ENCODE measurements around the gene MAML1. TPM values are rescaled to one million over a fixed set of nuclear protein-coding genes. Genes with fewer than 3 reads are reported as not detected.
"Not testable (repeated sequence)": the region's sequence is repeated elsewhere in the genome, so short reads cannot be mapped to it uniquely, and the experiment has no call there.

MAML1 gene
- total RNA-seq, 2 experiments from 2014 or later = 34.3 to 34.9 TPM

DNA sequence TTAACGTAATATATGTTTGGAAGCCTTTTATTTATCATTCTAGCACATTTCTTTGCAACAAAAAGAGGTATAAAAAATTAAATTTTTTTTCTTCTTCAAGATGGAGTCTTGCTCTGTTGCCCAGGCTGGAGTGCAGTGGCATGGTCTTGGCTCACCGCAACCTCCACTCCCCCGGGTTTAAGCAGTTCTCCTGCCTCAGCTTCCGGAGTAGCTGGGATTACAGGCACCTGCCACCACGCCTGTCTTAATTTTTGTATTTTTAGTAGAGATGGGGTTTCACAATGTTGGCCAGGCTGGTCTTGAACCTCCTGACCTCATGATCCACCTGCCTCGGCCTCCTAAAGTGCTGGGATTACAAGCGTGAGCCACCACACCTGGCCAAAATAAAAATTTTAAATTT is 11.5 kb downstream of the MAML1 start:
- CTCF ChIA-PET = interaction anchor here (0.9 to 1.6 kb wide), 2 partner anchors 19 to 58 kb away, joined by 3 to 5 read pairs; no protein-coding TSS in a partner anchor
- peaks cover 10% of the 10 kb centered on the region for H3K4me1 Mint-ChIP-seq

GRCh38 chr5:179746872-179747271 is 14.2 kb downstream of the MAML1 start:
- Mint-ChIP-seq H3K9me3 (no peaks in the 10 kb centered on the region), H3K4me3 (no peak overlapping the region), H3K36me3 (ENCODE audit: low read depth) (peaks cover 31% of the 10 kb centered on the region), H3K4me1 (peaks cover 7% of the 10 kb centered on the region), H3K27me3 (no peaks in the 10 kb centered on the region), H3K27ac (no peak overlapping the region)
- ChIA-PET CTCF (no interaction called here), POLR2A (no interaction called here)
- DNase-seq = no peak

More for the DNA sequence above, 11.5 kb downstream of the MAML1 start:
- H3K36me3 Mint-ChIP-seq (ENCODE audit: low read depth) = peaks cover 29% of the 10 kb centered on the region
- H3K27me3 Mint-ChIP-seq, POLR2A ChIA-PET, H3K9me3 Mint-ChIP-seq, H3K27ac Mint-ChIP-seq, H3K4me3 Mint-ChIP-seq, DNase-seq: not testable (repeated sequence)

DNA sequence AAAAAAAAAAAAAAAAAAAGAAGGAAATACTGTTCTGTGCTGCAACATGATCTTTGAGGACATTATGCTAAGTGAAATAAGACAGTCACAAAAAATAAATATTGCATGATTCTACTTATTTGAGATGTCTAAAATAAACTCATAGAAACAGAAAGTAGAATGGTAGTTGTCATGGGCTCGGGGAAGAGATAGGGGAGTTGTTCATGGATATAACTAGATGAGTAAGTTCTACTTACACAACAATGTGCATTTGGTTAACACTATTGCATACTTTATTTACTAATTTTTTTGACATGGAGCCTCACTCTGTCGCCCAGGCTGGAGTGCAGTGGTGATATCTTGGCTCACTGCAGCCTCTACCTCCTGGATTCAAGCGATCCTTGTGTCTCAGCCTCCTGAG is 15.2 kb downstream of the MAML1 start:
- Mint-ChIP-seq H3K4me3 (no peak overlapping the region), H3K27me3 (no peaks in the 10 kb centered on the region), H3K4me1 (peaks cover 6% of the 10 kb centered on the region), H3K27ac (no peak overlapping the region), H3K36me3 (ENCODE audit: low read depth) (peaks cover 30% of the 10 kb centered on the region), H3K9me3 (no peaks in the 10 kb centered on the region)
- CTCF ChIA-PET = no interaction called here
- POLR2A ChIA-PET = no interaction called here
- DNase-seq = no peak

- Mint-ChIP-seq H3K9me3 (no peaks in the 10 kb centered on the region), H3K4me3 (no peak overlapping the region), H3K27ac (no peak overlapping the region), H3K4me1 (peaks cover 23% of the 10 kb centered on the region), H3K27me3 (no peaks in the 10 kb centered on the region), H3K36me3 (ENCODE audit: low read depth) (peaks cover 34% of the 10 kb centered on the region)
- ChIA-PET POLR2A (no interaction called here), CTCF (interaction anchor here (2.7 kb wide), 1 partner anchor 13 kb away, joined by 6 read pairs; no protein-coding TSS in a partner anchor)
- DNase-seq = no peak
Observed at GRCh38 chr5:179749857-179750508, 17.4 kb downstream of the MAML1 start.

DNA sequence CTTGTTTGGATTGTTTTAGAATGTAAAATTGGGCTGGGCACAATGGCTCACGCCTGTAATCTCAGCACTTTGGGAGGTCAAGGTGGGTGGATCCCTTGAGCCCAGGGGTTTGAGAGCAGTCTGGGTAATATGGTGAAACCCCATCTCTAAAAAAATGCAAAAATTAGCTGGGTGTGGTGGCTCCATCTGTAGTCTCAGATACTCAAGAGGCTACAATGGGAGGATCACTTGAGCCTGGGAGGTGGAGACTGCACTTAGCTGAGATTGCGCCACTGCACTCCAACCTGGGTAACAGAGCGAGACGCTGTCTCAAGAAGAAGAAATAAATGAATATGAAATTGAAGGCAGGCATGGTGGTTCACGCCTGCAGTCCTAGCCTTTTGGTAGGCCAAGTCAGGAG is 21.3 kb downstream of the MAML1 start:
- H3K36me3 Mint-ChIP-seq (ENCODE audit: low read depth) = peaks cover 21% of the 10 kb centered on the region
- peaks cover 33% of the 10 kb centered on the region for H3K4me1 Mint-ChIP-seq
- no peak for DNase-seq
- H3K27ac Mint-ChIP-seq = peak overlapping the region; percentile 46
- CTCF ChIA-PET = interaction anchor here (0.6 to 1.5 kb wide), 2 partner anchors 9 to 24 kb away, joined by 3 read pairs; no protein-coding TSS in a partner anchor
- H3K4me3 Mint-ChIP-seq = no peak overlapping the region
- POLR2A ChIA-PET = interaction anchor here (0.5 to 0.8 kb wide), 2 partner anchors 89 to 122 kb away, joined by 3 to 4 read pairs; no protein-coding TSS in a partner anchor
- H3K27me3 Mint-ChIP-seq = no peaks in the 10 kb centered on the region
- no peaks in the 10 kb centered on the region for H3K9me3 Mint-ChIP-seq

- no peaks in the 10 kb centered on the region for H3K9me3 Mint-ChIP-seq
- ChIA-PET POLR2A (interaction anchor here (0.6 kb wide), 1 partner anchor 165 kb away, joined by 3 read pairs; no protein-coding TSS in a partner anchor), CTCF (interaction anchor here (0.7 to 1.8 kb wide), 6 partner anchors 11 to 131 kb away, joined by 3 to 5 read pairs (median 3); no protein-coding TSS in a partner anchor)
- H3K4me3 Mint-ChIP-seq = no peak overlapping the region
- peaks cover 44% of the 10 kb centered on the region for H3K4me1 Mint-ChIP-seq
- no peak for DNase-seq
- H3K27me3 Mint-ChIP-seq = no peaks in the 10 kb centered on the region
- H3K36me3 Mint-ChIP-seq (ENCODE audit: low read depth) = peaks cover 11% of the 10 kb centered on the region
- H3K27ac Mint-ChIP-seq = no peak overlapping the region
Observed at GRCh38 chr5:179755022-179755421, 22.4 kb downstream of the MAML1 start.

DNA sequence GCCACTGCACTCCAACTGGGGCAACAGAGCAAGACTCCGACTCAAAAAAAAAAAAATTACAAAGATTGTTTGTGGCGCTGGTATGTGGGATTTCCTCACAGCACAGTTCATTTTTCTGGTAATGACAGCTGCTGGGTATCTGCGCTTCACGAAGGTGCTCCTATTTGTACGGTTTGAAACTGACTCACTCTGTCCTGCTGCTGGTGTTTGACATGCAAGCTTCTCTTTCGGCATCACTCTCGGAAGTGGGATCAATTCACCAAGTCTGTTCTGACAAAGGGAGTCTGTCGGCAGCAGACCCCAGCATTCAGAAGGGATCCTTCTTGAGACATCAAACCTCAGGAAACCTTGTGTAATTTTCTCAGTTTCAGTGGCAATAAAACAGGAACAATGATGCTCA is 26.3 kb downstream of the MAML1 start:
- CTCF ChIA-PET = interaction anchor here (0.6 to 0.7 kb wide), 4 partner anchors 23 to 532 kb away, joined by 3 to 5 read pairs (median 3); no protein-coding TSS in a partner anchor
- H3K9me3 Mint-ChIP-seq = no peaks in the 10 kb centered on the region
- H3K4me1 Mint-ChIP-seq = peaks cover 71% of the 10 kb centered on the region
- no peak overlapping the region for H3K4me3 Mint-ChIP-seq
- no peak for DNase-seq
- peaks cover 1% of the 10 kb centered on the region for H3K36me3 Mint-ChIP-seq (ENCODE audit: low read depth)
- H3K27ac Mint-ChIP-seq = no peak overlapping the region
- POLR2A ChIA-PET = no interaction called here
- H3K27me3 Mint-ChIP-seq = no peaks in the 10 kb centered on the region

DNA sequence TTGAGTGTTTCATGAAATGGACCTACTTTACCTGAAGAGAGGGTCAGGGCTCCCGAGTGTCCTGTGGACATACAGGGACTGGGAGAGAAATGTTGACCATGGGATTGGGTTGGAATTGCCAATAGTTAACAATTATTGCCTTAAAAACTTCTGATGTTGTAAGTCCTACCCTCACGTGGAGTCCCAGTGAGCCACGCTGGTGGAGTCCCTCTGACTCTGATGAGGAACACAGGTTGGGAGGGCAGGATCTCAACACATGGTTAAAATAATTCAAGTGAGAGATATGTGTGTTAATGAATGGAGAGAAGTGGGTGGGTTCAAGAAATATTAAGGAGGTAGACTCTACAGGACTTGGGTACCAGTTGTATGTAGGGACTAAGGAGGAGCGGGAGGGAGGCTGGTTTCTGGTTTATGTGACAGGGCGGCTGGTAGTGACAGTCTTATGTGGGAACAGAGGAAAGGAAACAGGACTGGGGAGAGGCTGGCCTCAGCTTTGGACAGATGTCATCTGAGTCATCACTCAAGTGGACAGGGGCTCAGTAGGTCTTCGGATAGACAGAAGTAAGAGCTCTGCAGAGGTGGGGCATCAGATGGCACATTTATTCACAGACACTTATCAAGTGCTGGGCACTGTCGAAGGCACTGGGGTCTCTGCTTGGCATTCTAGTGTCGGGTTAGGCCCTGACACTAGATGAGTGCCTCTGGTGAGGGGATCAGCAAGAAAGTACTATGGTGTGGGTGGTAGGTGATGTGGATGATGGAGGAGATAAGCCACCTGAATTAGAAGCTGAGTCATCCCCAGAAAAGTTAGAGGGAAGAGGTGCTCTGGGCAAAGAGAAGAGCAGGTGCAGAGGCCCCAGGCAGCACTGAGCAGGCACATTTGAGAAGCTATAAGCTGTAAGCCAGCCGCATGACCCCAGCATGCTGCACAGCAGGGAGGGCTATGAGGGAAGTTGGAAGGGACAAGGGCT is 27.2 kb downstream of the MAML1 start:
- Mint-ChIP-seq H3K36me3 (ENCODE audit: low read depth) (peaks cover 1% of the 10 kb centered on the region), H3K4me1 (peaks cover 64% of the 10 kb centered on the region), H3K27ac (no peak overlapping the region), H3K9me3 (no peaks in the 10 kb centered on the region), H3K27me3 (no peaks in the 10 kb centered on the region), H3K4me3 (no peak overlapping the region)
- ChIA-PET CTCF (interaction anchor here (0.6 kb wide), 2 partner anchors 24 to 296 kb away, joined by 3 to 5 read pairs; no protein-coding TSS in a partner anchor), POLR2A (interaction anchor here (0.6 kb wide), 1 partner anchor 180 kb away, joined by 6 read pairs; no protein-coding TSS in a partner anchor)
- DNase-seq = no peak

DNA sequence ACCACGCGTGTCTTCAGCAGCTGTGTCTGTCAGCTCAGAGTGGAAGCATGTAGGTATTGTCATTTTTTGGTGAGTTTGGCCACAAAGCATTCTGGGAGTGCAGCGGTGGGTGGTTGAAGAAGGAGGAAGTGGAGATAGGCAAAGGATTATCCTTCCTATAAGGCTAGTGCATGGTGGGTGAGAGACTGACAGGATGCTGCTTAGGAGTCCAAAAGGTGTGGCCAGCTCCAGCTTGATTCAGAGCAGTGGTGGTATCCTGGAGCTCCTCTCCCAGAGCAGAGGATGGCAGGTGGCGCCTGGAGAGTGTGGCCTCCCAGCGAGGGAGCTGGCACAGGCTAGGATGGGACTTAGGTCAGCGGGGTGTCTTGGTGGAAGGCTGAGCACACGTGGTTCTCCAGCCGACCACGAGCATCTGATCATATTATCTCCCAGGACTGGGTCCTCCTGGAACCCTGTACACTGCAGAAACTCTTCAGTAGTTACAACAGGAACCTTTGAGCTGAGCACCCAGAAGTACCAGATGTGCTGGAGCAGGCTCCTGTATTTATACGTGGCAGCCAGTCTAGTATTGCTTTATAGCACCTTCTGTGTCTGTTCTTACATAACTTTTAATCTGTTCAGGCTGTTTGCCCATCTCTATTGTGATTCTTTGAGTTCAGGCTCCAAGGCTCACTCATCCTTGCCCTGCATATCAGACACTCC is 29.6 kb downstream of the MAML1 start:
- ChIA-PET CTCF (interaction anchor here (0.9 to 2.3 kb wide), 13 partner anchors 11 to 93 kb away, joined by 3 to 9 read pairs (median 4); partner anchors contain the start of gene LTC4S), POLR2A (no interaction called here)
- Mint-ChIP-seq H3K9me3 (no peaks in the 10 kb centered on the region), H3K27me3 (no peaks in the 10 kb centered on the region), H3K27ac (peak overlapping the region; percentile 68), H3K36me3 (ENCODE audit: low read depth) (peaks cover 15% of the 10 kb centered on the region), H3K4me1 (peaks cover 60% of the 10 kb centered on the region), H3K4me3 (no peak overlapping the region)
- DNase-seq = peak; percentile 54

DNA sequence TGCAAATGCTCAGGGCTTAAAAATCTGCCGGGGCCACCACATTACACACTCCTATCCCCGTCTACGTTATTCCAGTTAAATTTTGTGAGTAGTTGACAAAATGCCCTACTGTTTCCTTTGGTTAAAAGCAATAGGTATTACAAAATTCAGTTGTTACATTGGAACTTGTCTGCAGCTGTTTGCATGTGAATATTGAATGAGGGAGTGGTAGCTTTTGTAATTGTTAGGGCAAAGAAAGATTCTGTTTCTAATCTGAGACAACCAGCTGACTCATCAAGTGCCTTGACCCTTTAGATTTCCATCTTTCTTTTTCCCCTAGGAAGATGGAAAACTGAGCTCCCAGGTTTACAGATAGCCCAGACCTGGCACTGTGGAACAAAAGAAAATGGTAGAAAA is 30.2 kb downstream of the MAML1 start:
- H3K27ac Mint-ChIP-seq = peak overlapping the region; percentile 68
- ChIA-PET POLR2A (interaction anchor here (0.6 kb wide), 1 partner anchor 139 kb away, joined by 3 read pairs; the partner anchor contains the start of gene HNRNPH1), CTCF (interaction anchor here (0.6 to 2.3 kb wide), 14 partner anchors 9 to 93 kb away, joined by 3 to 9 read pairs (median 4); partner anchors contain the start of gene LTC4S)
- H3K36me3 Mint-ChIP-seq (ENCODE audit: low read depth) = peaks cover 15% of the 10 kb centered on the region
- no peaks in the 10 kb centered on the region for H3K27me3 Mint-ChIP-seq
- H3K4me3 Mint-ChIP-seq = no peak overlapping the region
- peaks cover 58% of the 10 kb centered on the region for H3K4me1 Mint-ChIP-seq
- no peaks in the 10 kb centered on the region for H3K9me3 Mint-ChIP-seq
- DNase-seq = no peak

GRCh38 chr5:179763215-179763945 is 30.8 kb downstream of the MAML1 start:
- Mint-ChIP-seq H3K27ac (no peak overlapping the region), H3K27me3 (no peaks in the 10 kb centered on the region), H3K36me3 (ENCODE audit: low read depth) (peaks cover 15% of the 10 kb centered on the region), H3K4me3 (no peak overlapping the region), H3K4me1 (peaks cover 58% of the 10 kb centered on the region), H3K9me3 (no peaks in the 10 kb centered on the region)
- ChIA-PET CTCF (interaction anchor here (0.6 to 2.3 kb wide), 16 partner anchors 10 to 115 kb away, joined by 3 to 9 read pairs (median 4); partner anchors contain the start of genes LTC4S and MAML1), POLR2A (interaction anchor here (0.6 kb wide), 1 partner anchor 140 kb away, joined by 3 read pairs; the partner anchor contains the start of gene HNRNPH1)
- peak; percentile 64 for DNase-seq

Measured in activated CD4-positive, alpha-beta T cell treated with anti-CD3 and anti-CD28 coated beads, Interleukin-2, amount 10 ng/mL, durations not matched to agents 7 days and 5 days (primary cell).